K562 (cell line): Measurements from ENCODE around the gene CARD10. TPM values are rescaled to one million over a fixed set of nuclear protein-coding genes. Genes with fewer than 3 reads are reported as not detected.

Experiments used
- ATAC-seq: fragments of 200-7000 bp; cut with Tn5 transposase; 3 replicates; pipeline ENCODE4 v1.9.1; 2020; ENCODE audit warnings: moderate library complexity
- BruUV-seq: library from RNA; stranded (reverse); fragments of 400-500 nt; replicated peaks from 2 replicates; lab custom pipeline; 2021; lab: Mats Ljungman, UMichigan
- CTCF ChIA-PET: fragments of 300-600 bp; formaldehyde crosslinking; extraction: SDS; loops from one replicate; lab custom pipeline; 2021; ENCODE audit warnings: low intra/inter-chr PET ratio; lab: Yijun Ruan, JAX
- POLR2A ChIA-PET: fragments of 300-600, 350-650 bp; sonication (Branson Sonifier 250); formaldehyde crosslinking; extraction: SDS; loops from one replicate; lab custom pipeline; 2021; ENCODE audit warnings: antibody characterized with exemption, inconsistent platforms; lab: Yijun Ruan, JAX
- DNase-seq, 4 experiments: peaks; one replicate each; pipeline versions ENCODE4 v3.0.0 to v3.0.0-alpha.2; 2011 to 2018; ENCODE audit warnings: low spot score in 3 of 4, mixed read lengths in 3 of 4; ENCODE audit errors: extremely low read depth in 1 of 4
- FAIRE-seq: peaks from 2 replicates; lab custom pipeline; 2011; peaks lifted over from hg19 to GRCh38; lab: Jason Lieb, UNC
- H2AFZ ChIP-seq: 2 replicates; pipeline ENCODE4 v1.6.0; 2011; ENCODE audit warnings: low read depth, low read length, control low read depth, inconsistent platforms
- H3K27ac ChIP-seq: fragments of 200-600 bp; 3 replicates; pipeline ENCODE4 v1.8.0; 2011; ENCODE audit warnings: low read depth, mild to moderate bottlenecking, control low read depth, inconsistent platforms, low read length, moderate library complexity, mixed read lengths; ENCODE audit errors: extremely low read depth
- H3K27me3 ChIP-seq, 2 experiments: fragments of 300-600 bp in 1 of 2; 2 replicates in 1 of 2; 3 replicates in 1 of 2; pipeline versions ENCODE4 v1.6.0 to v1.8.0; 2011; ENCODE audit warnings: inconsistent platforms in 2 of 2, low read length in 2 of 2, mild to moderate bottlenecking in 1 of 2, mixed read lengths in 1 of 2, moderate library complexity in 1 of 2; ENCODE audit not compliant: control insufficient read depth in 2 of 2, insufficient read depth in 2 of 2
- H3K36me3 ChIP-seq: fragments of 300-600 bp; 3 replicates; pipeline ENCODE4 v1.8.0; 2011; ENCODE audit warnings: mild to moderate bottlenecking, low read length, inconsistent platforms; ENCODE audit not compliant: control insufficient read depth, insufficient read depth
- H3K4me1 ChIP-seq, 2 experiments: fragments of 200-600 bp in 1 of 2; replicated peaks in 1 of 2; 2 replicates in 1 of 2; 3 replicates in 1 of 2; pipeline versions ENCODE4 v1.5.1 to v1.8.0; 2011; ENCODE audit warnings: inconsistent platforms in 2 of 2, low read length in 2 of 2, mild to moderate bottlenecking in 1 of 2, mixed read lengths in 1 of 2, moderate library complexity in 1 of 2; ENCODE audit not compliant: control insufficient read depth in 2 of 2, insufficient read depth in 2 of 2
- H3K4me2 ChIP-seq: 2 replicates; pipeline ENCODE4 v1.6.1; 2011; ENCODE audit warnings: low read length, control low read depth, inconsistent platforms, mixed read lengths; ENCODE audit not compliant: insufficient read depth
- H3K4me3 ChIP-seq: fragments of 200-600 bp; sonication (generic), shearing (Covaris generic); 2 replicates; pipeline ENCODE4 v1.5.1; 2016; ENCODE audit warnings: control low read depth, inconsistent platforms
- H3K79me2 ChIP-seq: fragments of 200-600 bp; 3 replicates; pipeline ENCODE4 v1.8.0; 2011; ENCODE audit warnings: low read length, inconsistent platforms; ENCODE audit not compliant: control insufficient read depth, insufficient read depth
- H3K9ac ChIP-seq, 2 experiments: 2 replicates each; pipeline versions ENCODE4 v1.6.0 to v1.6.1; 2011; ENCODE audit warnings: low read depth in 2 of 2, low read length in 2 of 2, control low read depth in 1 of 2, inconsistent platforms in 1 of 2, mild to moderate bottlenecking in 1 of 2, mixed read lengths in 1 of 2; ENCODE audit not compliant: insufficient read depth in 1 of 2
- H3K9me1 ChIP-seq: one replicate; pipeline ENCODE4 v1.6.0; 2011; ENCODE audit warnings: inconsistent platforms, mild to moderate bottlenecking, low read length, moderate library complexity; ENCODE audit not compliant: control insufficient read depth, insufficient read depth
- H3K9me3 ChIP-seq: replicated peaks from 2 replicates; pipeline ENCODE4 v1.5.1; 2011; ENCODE audit warnings: low read depth, low read length, inconsistent platforms; ENCODE audit not compliant: control insufficient read depth, insufficient read depth
- H4K20me1 ChIP-seq: replicated peaks from 2 replicates; pipeline ENCODE4 v1.6.1; 2011; ENCODE audit warnings: low read length, inconsistent platforms, mixed read lengths; ENCODE audit not compliant: control insufficient read depth, insufficient read depth
- CREBBP ChIP-seq: IDR thresholded peaks from one replicate; pipeline ENCODE4 v1.6.1; 2012; ENCODE audit warnings: low read depth, mild to moderate bottlenecking, control low read depth, inconsistent platforms, low read length
- ETV5 ChIP-seq: sonication (generic); formaldehyde crosslinking; IDR thresholded peaks from 2 replicates; pipeline ENCODE4 v1.4.0; 2020; ENCODE audit warnings: low read depth, mild to moderate bottlenecking, missing genetic modification reagents
- POLR3G ChIP-seq: IDR thresholded peaks from 2 replicates; pipeline ENCODE4 v1.6.1; 2011; ENCODE audit not compliant: insufficient read length, insufficient replicate concordance; ENCODE audit errors: extremely low read depth
- ZNF239 ChIP-seq: fragments of 250-450 bp; sonication (Bioruptor Pico); IDR thresholded peaks from 2 replicates; pipeline ENCODE4 v1.4.0; 2020; ENCODE audit warnings: mild to moderate bottlenecking
- WGBS: fragments of 100-300 bp; shearing (Covaris generic); methylation state at CpG from one replicate; pipeline ENCODE4 v1.1.6; 2016; ENCODE audit warnings: low coverage, mixed read lengths; ENCODE audit not compliant: insufficient coverage; ENCODE audit errors: missing lambda C conversion rate; 5-methylcytosine and 5-hydroxymethylcytosine counted together
- in situ Hi-C: fragments of 300-500 bp; cut with MboI; formaldehyde crosslinking; loops from 4 replicates; pipeline ENCODE4 v1.15.0; 2018; ENCODE audit warnings: inconsistent platforms, mixed read lengths
- intact Hi-C: fragments of 100-400 bp; cut with micrococcal nuclease; formaldehyde crosslinking; loops from 2 replicates; pipeline ENCODE4 v1.14.2; 2022
- polyA plus RNA-seq, 8 experiments: library from polyadenylated mRNA; depleted of rRNA in 4 of 8; stranded (reverse) in 5 of 8; unstranded in 3 of 8; fragments of >200 nt; fragmentation: Nextera tagmentation in 2 of 8; fragmentation: Illumina TruSeq in 1 of 8; extraction: Ambion mirVana in 2 of 8; extraction: Trizol in 1 of 8; gene quantifications; 2 replicates each; pipeline versions ENCODE4 v1.2.1 to v1.2.3, GENCODE V29; 2011 to 2014; ENCODE audit warnings: inconsistent platforms in 1 of 8, missing spikeins in 1 of 8
- total RNA-seq, 7 experiments: library from RNA; depleted of rRNA in 6 of 7; stranded (reverse); fragments of >200 nt in 6 of 7; fragmentation: Illumina TruSeq in 2 of 7; extraction: Trizol in 2 of 7; gene quantifications; 2 replicates each; pipeline versions ENCODE4 v1.2.1 to v1.2.3, GENCODE V29; 2011 to 2021; ENCODE audit warnings: low replicate concordance in 1 of 7
- TF ChIP-seq, protein P1 (sequence below): fragments of 450-650 bp; IDR thresholded peaks from one replicate; pipeline ENCODE4 v1.6.1; 2018; ENCODE audit warnings: mild to moderate bottlenecking, moderate library complexity; ENCODE audit not compliant: partially characterized antibody

The CARD10 gene
- total and polyA plus RNA-seq, 9 of the 15 experiments (the other 6 are each of a cell fraction or from before 2014, with no cell fraction given): 0.13 to 5.8 (median 1.6) TPM

DNA sequence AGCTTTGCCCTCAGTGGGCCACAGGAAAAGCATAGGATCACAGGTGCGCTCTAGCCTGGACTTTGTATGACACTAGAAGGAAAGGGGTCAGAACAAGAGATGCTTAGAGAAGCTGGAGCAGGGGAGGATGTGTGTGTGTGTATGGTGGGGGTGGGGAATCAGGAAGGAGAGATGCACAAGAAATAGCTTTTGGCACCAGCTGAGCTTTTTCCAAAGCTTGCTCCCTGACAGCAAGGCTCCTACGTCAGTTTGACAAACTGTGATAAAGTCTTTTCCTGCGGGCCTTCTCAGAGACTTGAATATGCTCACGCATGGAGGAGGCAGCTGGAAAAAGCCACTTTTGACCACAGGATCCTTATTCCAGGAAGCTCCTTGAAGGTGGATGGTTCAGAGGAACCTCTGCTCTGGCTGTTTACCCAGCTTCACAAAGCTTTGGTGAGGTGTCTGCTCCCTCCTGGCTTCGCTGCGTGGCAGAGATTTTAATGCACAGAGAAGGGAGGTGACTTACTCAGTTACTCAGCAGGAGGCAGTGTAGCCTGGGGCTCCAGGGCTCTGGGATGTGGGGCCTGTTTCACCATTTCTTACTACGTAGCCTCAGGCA, 45.0 kb upstream of the CARD10 start:
- no peak for FAIRE-seq
- in situ Hi-C loops: no loop called here
- H3K4me3 ChIP-seq: no peak overlapping the region

More for the DNA sequence above, 45.0 kb upstream of the CARD10 start:
- H2AFZ ChIP-seq: no peak overlapping the region
- no TSS peak for BruUV-seq
- H3K9me3 ChIP-seq: no peaks in the 10 kb centered on the region
- intact Hi-C loops: no loop called here
- H3K9ac ChIP-seq: peak overlapping the region in 1 of 2 experiments; percentile 55; a peak in 1 of 4 replicates
- TF ChIP-seq CREBBP (no peak), POLR3G (no peak), ETV5 (CRISPR knock-in tag) (no peak), ZNF239 (CRISPR knock-in tag) (peak; percentile 89)
- TF ChIP-seq, protein P1, sequence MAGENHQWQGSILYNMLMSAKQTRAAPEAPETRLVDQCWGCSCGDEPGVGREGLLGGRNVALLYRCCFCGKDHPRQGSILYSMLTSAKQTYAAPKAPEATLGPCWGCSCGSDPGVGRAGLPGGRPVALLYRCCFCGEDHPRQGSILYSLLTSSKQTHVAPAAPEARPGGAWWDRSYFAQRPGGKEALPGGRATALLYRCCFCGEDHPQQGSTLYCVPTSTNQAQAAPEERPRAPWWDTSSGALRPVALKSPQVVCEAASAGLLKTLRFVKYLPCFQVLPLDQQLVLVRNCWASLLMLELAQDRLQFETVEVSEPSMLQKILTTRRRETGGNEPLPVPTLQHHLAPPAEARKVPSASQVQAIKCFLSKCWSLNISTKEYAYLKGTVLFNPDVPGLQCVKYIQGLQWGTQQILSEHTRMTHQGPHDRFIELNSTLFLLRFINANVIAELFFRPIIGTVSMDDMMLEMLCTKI: no peak
- H3K27ac ChIP-seq: peak overlapping the region; percentile 97; the same call in 1 of the 3 replicates
- peaks cover 69% of the 10 kb centered on the region for H3K79me2 ChIP-seq
- H3K36me3 ChIP-seq: peaks cover 58% of the 10 kb centered on the region; the same call in 2 of the 3 replicates
- ATAC-seq (no peak), DNase-seq (no peak)
- no peaks in the 10 kb centered on the region for H3K27me3 ChIP-seq
- 84% methylated on average over 7 of the region's 7 CpGs for WGBS
- peaks cover 8% of the 10 kb centered on the region for H3K9me1 ChIP-seq
- POLR2A ChIA-PET: interaction anchor here (0.6 to 1.6 kb wide), 5 partner anchors 10 to 322 kb away, joined by 3 to 6 read pairs (median 4); partner anchors contain the start of gene LGALS2
- CTCF ChIA-PET: interaction anchor here (0.6 to 1.0 kb wide), 2 partner anchors 21 to 107 kb away, joined by 3 to 4 read pairs; no protein-coding TSS in a partner anchor
- peak overlapping the region; percentile 92; the same call in 1 of the 2 replicates for H3K4me2 ChIP-seq
- H3K4me1 ChIP-seq: peaks cover 28 to 69% of the 10 kb centered on the region in 2 experiments
- peaks cover 45% of the 10 kb centered on the region for H4K20me1 ChIP-seq
